ENCODE results near the gene CGAS.
A peak's percentile ranks its signal among the peaks of the same experiment; 100 is the strongest.

Gene CGAS

DNA sequence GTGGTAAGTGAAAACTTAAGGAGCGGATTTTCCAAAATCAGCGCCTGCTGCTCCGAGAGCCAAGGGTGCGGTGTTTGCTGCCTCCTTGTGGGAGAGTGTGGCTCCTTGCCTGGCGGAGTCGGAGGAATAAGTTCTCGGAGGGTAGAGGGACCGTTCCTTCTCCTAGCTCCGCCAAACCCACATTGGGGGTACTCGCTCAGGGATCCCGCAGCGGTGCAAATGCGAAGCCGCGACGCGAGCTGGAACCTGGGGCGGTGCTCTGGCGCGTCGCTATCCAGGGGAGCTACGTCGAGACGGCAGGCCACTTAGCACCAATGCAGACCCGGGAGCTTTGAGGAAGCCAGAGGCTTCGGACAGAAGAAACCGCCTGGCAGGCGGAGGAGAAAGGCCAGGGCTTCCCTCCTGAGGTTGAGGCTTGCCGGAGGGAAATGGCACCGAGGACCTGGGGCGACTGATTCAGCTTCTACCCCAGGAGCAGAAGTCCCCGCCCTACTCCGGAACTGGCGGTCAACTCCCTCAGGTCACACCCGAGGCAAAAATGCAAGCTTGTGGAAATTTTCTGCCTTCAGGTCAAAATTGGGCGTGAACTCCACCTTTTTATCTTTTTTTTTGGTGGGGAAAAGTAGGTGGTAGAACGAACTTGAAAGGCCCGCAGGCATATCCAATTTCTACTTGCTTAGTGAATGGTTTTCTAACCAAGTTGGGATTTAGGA lies 63.1 kb downstream of the CGAS start (continued):
- TF ChIP-seq, protein P1, sequence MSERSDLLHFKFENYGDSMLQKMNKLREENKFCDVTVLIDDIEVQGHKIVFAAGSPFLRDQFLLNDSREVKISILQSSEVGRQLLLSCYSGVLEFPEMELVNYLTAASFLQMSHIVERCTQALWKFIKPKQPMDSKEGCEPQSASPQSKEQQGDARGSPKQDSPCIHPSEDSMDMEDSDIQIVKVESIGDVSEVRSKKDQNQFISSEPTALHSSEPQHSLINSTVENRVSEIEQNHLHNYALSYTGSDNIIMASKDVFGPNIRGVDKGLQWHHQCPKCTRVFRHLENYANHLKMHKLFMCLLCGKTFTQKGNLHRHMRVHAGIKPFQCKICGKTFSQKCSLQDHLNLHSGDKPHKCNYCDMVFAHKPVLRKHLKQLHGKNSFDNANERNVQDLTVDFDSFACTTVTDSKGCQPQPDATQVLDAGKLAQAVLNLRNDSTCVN (tag by site-specific recombination; optimal IDR thresholded peaks at IDR 0.05), result peak; percentile 36
- TF ChIP-seq ZNF623 (tag by site-specific recombination; IDR thresholded peaks at IDR 0.05), result no peak
- TF ChIP-seq, protein P2, sequence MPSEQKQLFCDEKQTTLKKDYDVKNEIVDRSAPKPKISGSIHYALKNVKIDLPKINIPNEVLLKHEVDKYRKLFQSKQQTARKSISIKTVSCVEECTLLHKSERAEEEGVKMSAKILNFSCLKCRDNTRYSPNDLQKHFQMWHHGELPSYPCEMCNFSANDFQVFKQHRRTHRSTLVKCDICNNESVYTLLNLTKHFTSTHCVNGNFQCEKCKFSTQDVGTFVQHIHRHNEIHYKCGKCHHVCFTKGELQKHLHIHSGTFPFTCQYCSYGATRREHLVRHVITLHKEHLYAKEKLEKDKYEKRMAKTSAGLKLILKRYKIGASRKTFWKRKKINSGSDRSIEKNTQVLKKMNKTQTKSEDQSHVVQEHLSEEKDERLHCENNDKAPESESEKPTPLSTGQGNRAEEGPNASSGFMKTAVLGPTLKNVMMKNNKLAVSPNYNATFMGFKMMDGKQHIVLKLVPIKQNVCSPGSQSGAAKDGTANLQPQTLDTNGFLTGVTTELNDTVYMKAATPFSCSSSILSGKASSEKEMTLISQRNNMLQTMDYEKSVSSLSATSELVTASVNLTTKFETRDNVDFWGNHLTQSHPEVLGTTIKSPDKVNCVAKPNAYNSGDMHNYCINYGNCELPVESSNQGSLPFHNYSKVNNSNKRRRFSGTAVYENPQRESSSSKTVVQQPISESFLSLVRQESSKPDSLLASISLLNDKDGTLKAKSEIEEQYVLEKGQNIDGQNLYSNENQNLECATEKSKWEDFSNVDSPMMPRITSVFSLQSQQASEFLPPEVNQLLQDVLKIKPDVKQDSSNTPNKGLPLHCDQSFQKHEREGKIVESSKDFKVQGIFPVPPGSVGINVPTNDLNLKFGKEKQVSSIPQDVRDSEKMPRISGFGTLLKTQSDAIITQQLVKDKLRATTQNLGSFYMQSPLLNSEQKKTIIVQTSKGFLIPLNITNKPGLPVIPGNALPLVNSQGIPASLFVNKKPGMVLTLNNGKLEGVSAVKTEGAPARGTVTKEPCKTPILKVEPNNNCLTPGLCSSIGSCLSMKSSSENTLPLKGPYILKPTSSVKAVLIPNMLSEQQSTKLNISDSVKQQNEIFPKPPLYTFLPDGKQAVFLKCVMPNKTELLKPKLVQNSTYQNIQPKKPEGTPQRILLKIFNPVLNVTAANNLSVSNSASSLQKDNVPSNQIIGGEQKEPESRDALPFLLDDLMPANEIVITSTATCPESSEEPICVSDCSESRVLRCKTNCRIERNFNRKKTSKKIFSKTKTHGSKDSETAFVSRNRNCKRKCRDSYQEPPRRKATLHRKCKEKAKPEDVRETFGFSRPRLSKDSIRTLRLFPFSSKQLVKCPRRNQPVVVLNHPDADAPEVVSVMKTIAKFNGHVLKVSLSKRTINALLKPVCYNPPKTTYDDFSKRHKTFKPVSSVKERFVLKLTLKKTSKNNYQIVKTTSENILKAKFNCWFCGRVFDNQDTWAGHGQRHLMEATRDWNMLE (tag by site-specific recombination; conservative IDR thresholded peaks at IDR 0.05; ENCODE audit: low read depth), result no peak
- 0 out of 2 replicates have a peak, but pooled peaks have one; percentile 14 for TF ChIP-seq ZNF629 (tag by site-specific recombination; IDR thresholded peaks at IDR 0.05)
- TF ChIP-seq RBAK (tag by site-specific recombination; IDR thresholded peaks at IDR 0.05), result no peak
- no peak for TF ChIP-seq ZNF140 (tag by site-specific recombination; IDR thresholded peaks at IDR 0.05)
- TF ChIP-seq ZBTB21 (tag by site-specific recombination; IDR thresholded peaks at IDR 0.05), result no peak
- no peak for TF ChIP-seq ZNF23 (tag by site-specific recombination; IDR thresholded peaks at IDR 0.05; ENCODE audit: borderline replicate concordance)
- no peak for TF ChIP-seq ZNF214 (tag by site-specific recombination; IDR thresholded peaks at IDR 0.05; ENCODE audit: borderline replicate concordance)
- TF ChIP-seq ZNF24 (tag by site-specific recombination; IDR thresholded peaks at IDR 0.05), result 0 out of 2 replicates have a peak, but pooled peaks have one; percentile 17
- TF ChIP-seq ZNF223 (tag by site-specific recombination; IDR thresholded peaks at IDR 0.05), result no peak
- TF ChIP-seq GLI2 (tag by site-specific recombination; IDR thresholded peaks at IDR 0.05; ENCODE audit: borderline replicate concordance, low read depth), result no peak
- TF ChIP-seq IKZF3 (tag by site-specific recombination; IDR thresholded peaks at IDR 0.05), result 0 out of 2 replicates have a peak, but pooled peaks have one; percentile 51
- TF ChIP-seq ZNF830 (tag by site-specific recombination; IDR thresholded peaks at IDR 0.05; ENCODE audit: low read depth), result no peak
- no peak for TF ChIP-seq ZNF670 (tag by site-specific recombination; IDR thresholded peaks at IDR 0.05; ENCODE audit: low read depth)
- no peak for TF ChIP-seq ZNF776 (tag by site-specific recombination; IDR thresholded peaks at IDR 0.05; ENCODE audit: borderline replicate concordance)
- TF ChIP-seq ZBTB1 (tag by site-specific recombination; IDR thresholded peaks at IDR 0.05), result no peak
- no peak for TF ChIP-seq ZNF791 (tag by site-specific recombination; IDR thresholded peaks at IDR 0.05)
- TF ChIP-seq ZNF423 (tag by site-specific recombination; IDR thresholded peaks at IDR 0.05), result no peak
- TF ChIP-seq ZNF221 (tag by site-specific recombination; IDR thresholded peaks at IDR 0.05; ENCODE audit: borderline replicate concordance), result no peak
- TF ChIP-seq, protein P3, sequence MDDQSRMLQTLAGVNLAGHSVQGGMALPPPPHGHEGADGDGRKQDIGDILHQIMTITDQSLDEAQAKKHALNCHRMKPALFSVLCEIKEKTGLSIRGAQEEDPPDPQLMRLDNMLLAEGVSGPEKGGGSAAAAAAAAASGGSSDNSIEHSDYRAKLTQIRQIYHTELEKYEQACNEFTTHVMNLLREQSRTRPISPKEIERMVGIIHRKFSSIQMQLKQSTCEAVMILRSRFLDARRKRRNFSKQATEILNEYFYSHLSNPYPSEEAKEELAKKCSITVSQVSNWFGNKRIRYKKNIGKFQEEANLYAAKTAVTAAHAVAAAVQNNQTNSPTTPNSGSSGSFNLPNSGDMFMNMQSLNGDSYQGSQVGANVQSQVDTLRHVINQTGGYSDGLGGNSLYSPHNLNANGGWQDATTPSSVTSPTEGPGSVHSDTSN (CRISPR knock-in tag; IDR thresholded peaks at IDR 0.05), result peak; percentile 30; the same call in 1 of the 2 replicates
- TF ChIP-seq, protein P4, sequence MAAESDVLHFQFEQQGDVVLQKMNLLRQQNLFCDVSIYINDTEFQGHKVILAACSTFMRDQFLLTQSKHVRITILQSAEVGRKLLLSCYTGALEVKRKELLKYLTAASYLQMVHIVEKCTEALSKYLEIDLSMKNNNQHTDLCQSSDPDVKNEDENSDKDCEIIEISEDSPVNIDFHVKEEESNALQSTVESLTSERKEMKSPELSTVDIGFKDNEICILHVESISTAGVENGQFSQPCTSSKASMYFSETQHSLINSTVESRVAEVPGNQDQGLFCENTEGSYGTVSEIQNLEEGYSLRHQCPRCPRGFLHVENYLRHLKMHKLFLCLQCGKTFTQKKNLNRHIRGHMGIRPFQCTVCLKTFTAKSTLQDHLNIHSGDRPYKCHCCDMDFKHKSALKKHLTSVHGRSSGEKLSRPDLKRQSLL (tag by site-specific recombination; IDR thresholded peaks at IDR 0.05), result no peak
- TF ChIP-seq ZNF571 (tag by site-specific recombination; IDR thresholded peaks at IDR 0.05), result no peak
- TF ChIP-seq, protein P5, sequence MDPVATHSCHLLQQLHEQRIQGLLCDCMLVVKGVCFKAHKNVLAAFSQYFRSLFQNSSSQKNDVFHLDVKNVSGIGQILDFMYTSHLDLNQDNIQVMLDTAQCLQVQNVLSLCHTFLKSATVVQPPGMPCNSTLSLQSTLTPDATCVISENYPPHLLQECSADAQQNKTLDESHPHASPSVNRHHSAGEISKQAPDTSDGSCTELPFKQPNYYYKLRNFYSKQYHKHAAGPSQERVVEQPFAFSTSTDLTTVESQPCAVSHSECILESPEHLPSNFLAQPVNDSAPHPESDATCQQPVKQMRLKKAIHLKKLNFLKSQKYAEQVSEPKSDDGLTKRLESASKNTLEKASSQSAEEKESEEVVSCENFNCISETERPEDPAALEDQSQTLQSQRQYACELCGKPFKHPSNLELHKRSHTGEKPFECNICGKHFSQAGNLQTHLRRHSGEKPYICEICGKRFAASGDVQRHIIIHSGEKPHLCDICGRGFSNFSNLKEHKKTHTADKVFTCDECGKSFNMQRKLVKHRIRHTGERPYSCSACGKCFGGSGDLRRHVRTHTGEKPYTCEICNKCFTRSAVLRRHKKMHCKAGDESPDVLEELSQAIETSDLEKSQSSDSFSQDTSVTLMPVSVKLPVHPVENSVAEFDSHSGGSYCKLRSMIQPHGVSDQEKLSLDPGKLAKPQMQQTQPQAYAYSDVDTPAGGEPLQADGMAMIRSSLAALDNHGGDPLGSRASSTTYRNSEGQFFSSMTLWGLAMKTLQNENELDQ (tag by site-specific recombination; IDR thresholded peaks at IDR 0.05; ENCODE audit: low read depth), result no peak
- no peak for TF ChIP-seq ZNF701 (tag by site-specific recombination; IDR thresholded peaks at IDR 0.05)
- peak; percentile 90 for TF ChIP-seq KLF1 (tag by site-specific recombination; IDR thresholded peaks at IDR 0.05)
- 0 out of 2 replicates have a peak, but pooled peaks have one; percentile 12 for TF ChIP-seq SP3 (tag by site-specific recombination; IDR thresholded peaks at IDR 0.05)
- TF ChIP-seq ZNF169 (tag by site-specific recombination; IDR thresholded peaks at IDR 0.05), result no peak
- no peak for TF ChIP-seq ZNF157 (tag by site-specific recombination; IDR thresholded peaks at IDR 0.05)
- TF ChIP-seq ZNF510 (tag by site-specific recombination; IDR thresholded peaks at IDR 0.05; ENCODE audit: insufficient replicate concordance), result no peak

Measured in HEK293 (cell line).